H9 (cell line): ENCODE measurements around the gene ANKRD22. TPM values are rescaled to one million over a fixed set of nuclear protein-coding genes. Genes with fewer than 3 reads are reported as not detected.

ENCODE experiments used
- DNase-seq: peaks from one replicate; pipeline ENCODE4 v3.0.0-alpha.2; 2017
- H2AFZ ChIP-seq: one replicate; pipeline ENCODE4 v1.6.1; 2013; ENCODE audit warnings: mild to moderate bottlenecking, low read length, control low read depth, moderate library complexity
- H2AK5ac ChIP-seq: 2 replicates; pipeline ENCODE4 v1.6.1; 2013; ENCODE audit warnings: low read length, control low read depth, mixed read lengths; ENCODE audit not compliant: insufficient read length
- H2BK120ac ChIP-seq: one replicate; pipeline ENCODE4 v1.6.1; 2013; ENCODE audit warnings: low read depth, mild to moderate bottlenecking, low read length, control low read depth, inconsistent platforms; ENCODE audit not compliant: poor library complexity, severe bottlenecking
- H2BK12ac ChIP-seq: 2 replicates; pipeline ENCODE4 v1.6.1; 2013; ENCODE audit warnings: low read length, control low read depth, mixed read lengths, low read depth; ENCODE audit not compliant: insufficient read length
- H2BK15ac ChIP-seq: 2 replicates; pipeline ENCODE4 v1.6.1; 2013; ENCODE audit warnings: low read depth, low read length, control low read depth
- H2BK20ac ChIP-seq: one replicate; pipeline ENCODE4 v1.6.1; 2013; ENCODE audit warnings: low read depth, mild to moderate bottlenecking, low read length, control low read depth, inconsistent platforms; ENCODE audit not compliant: poor library complexity, severe bottlenecking
- H2BK5ac ChIP-seq: 2 replicates; pipeline ENCODE4 v1.6.1; 2013; ENCODE audit warnings: low read length, control low read depth, mixed read lengths; ENCODE audit not compliant: insufficient read length
- H3K14ac ChIP-seq: 2 replicates; pipeline ENCODE4 v1.6.1; 2013; ENCODE audit warnings: low read length, control low read depth; ENCODE audit not compliant: insufficient read depth
- H3K18ac ChIP-seq: 2 replicates; pipeline ENCODE4 v1.6.1; 2013; ENCODE audit warnings: low read depth, mild to moderate bottlenecking, mixed read lengths, low read length, control low read depth; ENCODE audit not compliant: insufficient read length
- H3K23ac ChIP-seq: 2 replicates; pipeline ENCODE4 v1.6.1; 2013; ENCODE audit warnings: low read length, control low read depth, mixed read lengths, low read depth; ENCODE audit not compliant: insufficient read length
- H3K23me2 ChIP-seq: 2 replicates; pipeline ENCODE4 v1.6.1; 2013; ENCODE audit warnings: low read depth, mild to moderate bottlenecking, mixed read lengths, low read length, control low read depth; ENCODE audit not compliant: insufficient read length, poor library complexity, severe bottlenecking
- H3K27ac ChIP-seq: 2 replicates; pipeline ENCODE4 v1.5.1; 2013; ENCODE audit warnings: low read length, control low read depth, mixed read lengths, low read depth; ENCODE audit not compliant: insufficient read length
- H3K27me3 ChIP-seq: 2 replicates; pipeline ENCODE4 v1.6.1; 2013; ENCODE audit warnings: low read length, control low read depth, inconsistent platforms; ENCODE audit not compliant: insufficient read depth
- H3K4ac ChIP-seq: 2 replicates; pipeline ENCODE4 v1.6.1; 2013; ENCODE audit warnings: low read depth, mild to moderate bottlenecking, control low read depth, inconsistent platforms, low read length, moderate library complexity
- H3K4me1 ChIP-seq: 2 replicates; pipeline ENCODE4 v1.6.1; 2013; ENCODE audit warnings: low read length, control low read depth, inconsistent platforms; ENCODE audit not compliant: insufficient read depth
- H3K4me2 ChIP-seq: 2 replicates; pipeline ENCODE4 v1.6.1; 2013; ENCODE audit warnings: low read length, control low read depth, mixed read lengths; ENCODE audit not compliant: insufficient read length, insufficient read depth
- H3K56ac ChIP-seq: 2 replicates; pipeline ENCODE4 v1.6.1; 2013; ENCODE audit warnings: low read depth, mild to moderate bottlenecking, mixed read lengths, low read length, control low read depth; ENCODE audit not compliant: insufficient read length
- H3K79me1 ChIP-seq: 2 replicates; pipeline ENCODE4 v1.6.1; 2013; ENCODE audit warnings: low read depth, mild to moderate bottlenecking, moderate library complexity, low read length, control low read depth, inconsistent platforms; ENCODE audit not compliant: insufficient read depth, poor library complexity, severe bottlenecking
- H3K79me2 ChIP-seq: 2 replicates; pipeline ENCODE4 v1.6.1; 2013; ENCODE audit warnings: low read length, control low read depth, inconsistent platforms; ENCODE audit not compliant: insufficient read depth
- H3K9ac ChIP-seq: 2 replicates; pipeline ENCODE4 v1.6.1; 2013; ENCODE audit warnings: low read length, control low read depth, mixed read lengths; ENCODE audit not compliant: insufficient read length; ENCODE audit errors: extremely low read depth
- H3K9me3 ChIP-seq: one replicate; pipeline ENCODE4 v1.6.1; 2013; ENCODE audit warnings: low read depth, low read length, inconsistent platforms; ENCODE audit not compliant: control insufficient read depth
- H3T11ph ChIP-seq: one replicate; pipeline ENCODE4 v1.6.1; 2013; ENCODE audit warnings: mild to moderate bottlenecking, low read length, control low read depth, inconsistent platforms
- H4K20me1 ChIP-seq: one replicate; pipeline ENCODE4 v1.6.1; 2013; ENCODE audit not compliant: control insufficient read depth, insufficient read length, insufficient read depth
- H4K5ac ChIP-seq: 2 replicates; pipeline ENCODE4 v1.6.1; 2013; ENCODE audit warnings: low read depth, mild to moderate bottlenecking, mixed read lengths, low read length, control low read depth; ENCODE audit not compliant: insufficient read length
- H4K8ac ChIP-seq: replicated peaks from 2 replicates; pipeline ENCODE4 v1.6.1; 2013; ENCODE audit warnings: low read length, control low read depth, mixed read lengths, low read depth; ENCODE audit not compliant: insufficient read length
- H4K91ac ChIP-seq: 2 replicates; pipeline ENCODE4 v1.6.1; 2013; ENCODE audit warnings: low read depth, mild to moderate bottlenecking, moderate library complexity, mixed read lengths, low read length, control low read depth; ENCODE audit not compliant: insufficient read length
- H3K27ac Mint-ChIP-seq, 3 experiments: 2 replicates in 2 of 3; 3 replicates in 1 of 3; pipeline ENCODE4 v1.8.0; 2020 to 2021; ENCODE audit warnings: mixed read lengths in 3 of 3, mild to moderate bottlenecking in 1 of 3, moderate library complexity in 1 of 3
- H3K27me3 Mint-ChIP-seq: 2 replicates; pipeline ENCODE4 v1.8.0; 2021; ENCODE audit warnings: low read depth, mild to moderate bottlenecking, moderate library complexity, mixed read lengths
- H3K36me3 Mint-ChIP-seq, 3 experiments: 2 replicates in 2 of 3; 3 replicates in 1 of 3; pipeline ENCODE4 v1.8.0; 2020 to 2021; ENCODE audit warnings: low read depth in 3 of 3, mixed read lengths in 3 of 3; ENCODE audit not compliant: insufficient read depth in 1 of 3
- H3K4me1 Mint-ChIP-seq, 2 experiments: 2 replicates each; pipeline ENCODE4 v1.8.0; 2020; ENCODE audit warnings: mixed read lengths in 2 of 2
- H3K4me3 Mint-ChIP-seq, 2 experiments: 2 replicates in 1 of 2; 3 replicates in 1 of 2; pipeline ENCODE4 v1.8.0; 2020 to 2021; ENCODE audit warnings: mild to moderate bottlenecking in 2 of 2, mixed read lengths in 2 of 2, moderate library complexity in 1 of 2
- H3K9me3 Mint-ChIP-seq, 2 experiments: 2 replicates in 1 of 2; 3 replicates in 1 of 2; pipeline ENCODE4 v1.8.0; 2020; ENCODE audit warnings: mild to moderate bottlenecking in 2 of 2, mixed read lengths in 2 of 2, moderate library complexity in 1 of 2
- WGBS: extraction: QIAGEN DNeasy Blood & Tissue Kit; methylation state at CpG from one replicate; pipeline ENCODE4 v1.1.7; 2013; ENCODE audit warnings: missing lambda C conversion rate, low lambda C conversion rate, mixed read lengths; ENCODE audit not compliant: insufficient read length; ENCODE audit errors: extremely low coverage; 5-methylcytosine and 5-hydroxymethylcytosine counted together
- total RNA-seq: library from RNA; stranded (reverse); gene quantifications from 2 replicates; pipeline ENCODE4 v1.2.1, GENCODE V29; 2021
- TF ChIP-seq, protein P1 (sequence below): fragments of 200-600 bp; sonication (generic); conservative IDR thresholded peaks from 3 replicates; pipeline ENCODE4 v1.8.0; 2021; ENCODE audit warnings: antibody characterized with exemption, mild to moderate bottlenecking

The ANKRD22 gene
- total RNA-seq, 1 experiment from 2014 or later = not detected

DNA sequence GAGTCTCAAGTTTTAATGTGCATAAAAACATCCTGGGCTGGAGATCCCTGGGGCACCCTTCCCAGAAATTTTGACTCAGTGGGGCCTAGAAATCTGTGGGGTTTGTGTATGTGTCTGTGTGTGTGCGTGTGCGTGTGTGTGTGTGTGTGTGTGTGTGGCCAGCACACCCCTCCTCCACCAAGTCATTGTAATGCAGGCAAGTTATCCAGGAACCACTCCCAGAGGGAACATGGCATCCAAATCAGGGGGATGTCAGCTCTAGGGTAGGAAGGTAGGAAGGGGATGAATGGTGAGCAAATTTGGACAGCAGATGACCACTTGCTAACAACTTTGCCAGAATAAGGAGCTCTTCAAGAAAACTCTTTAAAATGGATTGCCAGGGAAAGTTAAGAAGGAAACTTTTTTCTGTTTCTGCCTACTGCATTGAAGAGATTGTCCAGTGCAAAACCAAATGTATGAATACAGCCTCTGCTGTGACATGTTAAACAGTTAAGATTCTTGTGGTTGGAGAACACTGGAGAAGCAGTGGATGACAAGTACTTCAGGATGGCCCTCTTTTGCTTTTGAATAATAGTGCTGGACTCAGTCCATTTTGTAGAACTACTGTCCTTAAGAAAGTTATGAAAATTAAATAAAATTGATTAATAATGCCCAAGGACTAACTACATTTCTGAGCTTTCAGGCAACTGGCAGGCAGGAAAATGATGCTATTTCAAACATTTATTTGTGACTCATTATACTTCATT, 40.8 kb upstream of the ANKRD22 start:
- Histone ChIP-seq H2AK5ac (no peak overlapping the region), H3K23ac (no peak overlapping the region), H3T11ph (no peak overlapping the region), H3K27me3 (no peaks in the 10 kb centered on the region), H3K4me1 (peaks cover 3% of the 10 kb centered on the region; the same call in 1 of the 2 replicates), H3K56ac (no peak overlapping the region), H3K79me1 (no peaks in the 10 kb centered on the region), H3K4ac (no peak overlapping the region), H2BK20ac (no peak overlapping the region), H2BK120ac (no peak overlapping the region), H3K79me2 (no peaks in the 10 kb centered on the region), H3K4me2 (no peak overlapping the region), H2AFZ (no peak overlapping the region), H3K14ac (no peak overlapping the region), H3K23me2 (no peaks in the 10 kb centered on the region), H3K18ac (no peak overlapping the region), H3K27ac (no peak overlapping the region), H3K9me3 (no peaks in the 10 kb centered on the region), H4K5ac (no peak overlapping the region), H4K20me1 (no peaks in the 10 kb centered on the region), H4K91ac (no peak overlapping the region), H2BK15ac (no peak overlapping the region), H3K9ac (no peak overlapping the region), H2BK12ac (no peak overlapping the region), H2BK5ac (no peak overlapping the region), H4K8ac (no peak overlapping the region)
- DNase-seq = peak; percentile 34
- Mint-ChIP-seq H3K27me3 (no peaks in the 10 kb centered on the region), H3K36me3 (no peaks in the 10 kb centered on the region), H3K9me3 (no peaks in the 10 kb centered on the region), H3K4me1 (peaks cover 16 to 17% of the 10 kb centered on the region in 2 experiments), H3K4me3 (peak overlapping the region in 1 of 2 experiments; percentile 21; a peak in 1 of 5 replicates), H3K27ac (peak overlapping the region in 2 of 3 experiments; percentile 21 to 44; a peak in 2 of 7 replicates)
- WGBS = no CpG with 5 or more reads among the region's 2 CpGs
- TF ChIP-seq, protein P1, sequence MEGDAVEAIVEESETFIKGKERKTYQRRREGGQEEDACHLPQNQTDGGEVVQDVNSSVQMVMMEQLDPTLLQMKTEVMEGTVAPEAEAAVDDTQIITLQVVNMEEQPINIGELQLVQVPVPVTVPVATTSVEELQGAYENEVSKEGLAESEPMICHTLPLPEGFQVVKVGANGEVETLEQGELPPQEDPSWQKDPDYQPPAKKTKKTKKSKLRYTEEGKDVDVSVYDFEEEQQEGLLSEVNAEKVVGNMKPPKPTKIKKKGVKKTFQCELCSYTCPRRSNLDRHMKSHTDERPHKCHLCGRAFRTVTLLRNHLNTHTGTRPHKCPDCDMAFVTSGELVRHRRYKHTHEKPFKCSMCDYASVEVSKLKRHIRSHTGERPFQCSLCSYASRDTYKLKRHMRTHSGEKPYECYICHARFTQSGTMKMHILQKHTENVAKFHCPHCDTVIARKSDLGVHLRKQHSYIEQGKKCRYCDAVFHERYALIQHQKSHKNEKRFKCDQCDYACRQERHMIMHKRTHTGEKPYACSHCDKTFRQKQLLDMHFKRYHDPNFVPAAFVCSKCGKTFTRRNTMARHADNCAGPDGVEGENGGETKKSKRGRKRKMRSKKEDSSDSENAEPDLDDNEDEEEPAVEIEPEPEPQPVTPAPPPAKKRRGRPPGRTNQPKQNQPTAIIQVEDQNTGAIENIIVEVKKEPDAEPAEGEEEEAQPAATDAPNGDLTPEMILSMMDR = no peak
